Dendritic cell treated with granulocyte-macrophage colony-stimulating factor and Interleukin-4, amounts not matched to agents 40 ng/mL and 50 ng/mL, for 4 days (primary cell): ENCODE measurements around the gene CFAP53.
"Not testable (repeated sequence)": the region's sequence is repeated elsewhere in the genome, so short reads cannot be mapped to it uniquely, and the experiment has no call there.

ENCODE experiments used
- H3K27ac Mint-ChIP-seq: one replicate; pipeline ENCODE4 v1.8.0; 2022; ENCODE audit warnings: mild to moderate bottlenecking, mixed read lengths
- H3K27me3 Mint-ChIP-seq: one replicate; pipeline ENCODE4 v1.8.0; 2022; ENCODE audit warnings: mild to moderate bottlenecking, mixed read lengths
- H3K36me3 Mint-ChIP-seq: one replicate; pipeline ENCODE4 v1.8.0; 2022; ENCODE audit warnings: low read depth, mixed read lengths
- H3K4me1 Mint-ChIP-seq: one replicate; pipeline ENCODE4 v1.8.0; 2022; ENCODE audit warnings: low read depth, mixed read lengths
- H3K4me3 Mint-ChIP-seq: one replicate; pipeline ENCODE4 v1.8.0; 2022; ENCODE audit warnings: mild to moderate bottlenecking, moderate library complexity, mixed read lengths
- H3K9me3 Mint-ChIP-seq: one replicate; pipeline ENCODE4 v1.8.0; 2022; ENCODE audit warnings: mixed read lengths
- intact Hi-C: fragments of 100-400 bp; cut with micrococcal nuclease; formaldehyde crosslinking; loops from one replicate; pipeline ENCODE4 v1.15.0; 2022

The CFAP53 gene

DNA sequence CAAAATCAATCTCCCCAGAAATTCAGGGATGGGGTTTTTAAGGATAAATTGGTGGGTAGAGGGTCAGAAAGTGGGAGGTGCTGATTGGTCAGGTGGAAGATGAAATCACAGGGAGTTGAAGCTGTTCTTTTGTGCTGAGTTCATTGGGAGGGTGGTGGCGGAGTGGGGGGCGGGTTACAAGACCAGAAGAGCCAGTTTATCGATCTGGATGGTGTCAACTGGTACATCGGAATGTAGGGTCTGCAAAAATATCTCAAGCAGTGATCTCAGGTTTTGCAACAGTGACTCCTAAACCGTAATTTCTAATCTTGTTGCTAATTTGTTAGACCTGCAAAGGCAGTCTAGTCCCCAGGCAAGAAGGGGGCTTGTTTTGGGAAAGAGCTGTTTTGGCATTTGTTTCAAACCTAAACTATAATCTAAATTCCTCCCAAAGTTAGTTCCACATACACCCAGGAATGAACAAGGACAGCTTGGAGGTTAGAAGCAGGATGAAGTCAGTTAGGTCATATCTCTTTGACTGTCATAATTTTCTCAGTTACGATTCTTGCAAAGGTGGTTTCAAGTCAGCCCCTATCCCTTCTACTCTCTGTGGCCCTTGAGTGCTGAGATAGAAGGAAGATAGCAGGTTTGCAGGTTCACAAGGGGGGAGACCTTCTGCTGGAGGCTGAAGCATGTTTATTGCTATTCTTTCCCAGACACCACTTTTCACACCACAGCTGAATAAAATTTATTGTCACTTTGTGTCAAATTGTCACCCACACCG lies 33.5 kb upstream of the CFAP53 start:
- intact Hi-C loops = no loop called here

GRCh38 chr18:50298443-50299284 lies 32.4 kb upstream of the CFAP53 start:
- H3K4me1 Mint-ChIP-seq = peaks cover 14% of the 10 kb centered on the region
- H3K27me3 Mint-ChIP-seq = peaks cover 32% of the 10 kb centered on the region
- no peaks in the 10 kb centered on the region for H3K9me3 Mint-ChIP-seq
- H3K27ac Mint-ChIP-seq = peak overlapping the region; percentile 81
- no peak overlapping the region for H3K4me3 Mint-ChIP-seq
- no peaks in the 10 kb centered on the region for H3K36me3 Mint-ChIP-seq
- intact Hi-C loops = loop anchor here (1.0 kb wide), 1 partner anchor 9 kb away; no protein-coding TSS in a partner anchor

More for the DNA sequence above, 33.5 kb upstream of the CFAP53 start:
- Mint-ChIP-seq H3K36me3 (no peaks in the 10 kb centered on the region), H3K9me3 (no peaks in the 10 kb centered on the region), H3K27ac (no peak overlapping the region), H3K27me3 (peaks cover 36% of the 10 kb centered on the region), H3K4me3 (no peak overlapping the region), H3K4me1 (peaks cover 14% of the 10 kb centered on the region)

DNA sequence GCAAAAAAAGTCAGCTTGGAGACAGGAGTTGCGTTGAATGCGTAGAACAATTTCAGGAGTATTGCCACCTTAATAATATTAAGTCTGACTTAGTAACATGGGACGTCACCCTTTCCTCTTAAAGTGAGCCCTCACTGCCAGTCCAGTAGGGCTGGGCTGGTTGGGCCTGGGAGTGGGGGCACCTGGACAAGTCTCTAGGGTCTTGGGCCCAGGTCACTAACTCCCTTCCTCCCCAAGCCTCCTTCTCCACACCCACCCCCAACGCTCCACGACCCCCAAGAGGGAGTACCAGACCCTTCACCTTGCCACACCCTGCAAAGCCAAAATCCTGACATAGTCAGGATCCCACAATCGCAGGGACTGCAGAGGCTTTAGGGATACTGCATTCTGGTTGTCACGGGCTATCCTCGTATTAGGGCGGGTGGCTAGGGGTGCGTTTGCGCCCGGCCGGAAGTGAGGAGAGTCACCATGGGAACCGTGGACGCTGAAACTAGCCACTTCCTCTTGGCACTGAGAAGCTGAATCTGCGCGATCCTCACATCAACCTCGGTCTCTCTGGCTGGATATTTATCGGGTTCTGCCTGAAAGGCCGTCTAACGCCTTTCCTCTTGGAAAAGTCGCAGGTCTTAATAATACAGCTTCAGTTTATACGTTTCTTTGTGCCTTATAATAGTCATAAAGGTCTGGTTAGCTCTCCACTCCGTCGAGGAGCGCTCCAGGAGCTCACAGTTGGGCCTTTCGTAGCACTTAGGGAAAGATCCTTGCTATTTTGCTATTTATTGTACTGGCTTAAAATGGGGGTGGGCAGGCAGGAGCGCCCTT lies 31.5 kb upstream of the CFAP53 start:
- Mint-ChIP-seq H3K27me3 (peaks cover 29% of the 10 kb centered on the region), H3K4me1 (peaks cover 14% of the 10 kb centered on the region), H3K36me3 (no peaks in the 10 kb centered on the region), H3K9me3 (no peaks in the 10 kb centered on the region), H3K27ac (peak overlapping the region; percentile 81), H3K4me3 (peak overlapping the region; percentile 55)
- intact Hi-C loops = loop anchor here (1.0 kb wide), 2 partner anchors 9 to 10 kb away; no protein-coding TSS in a partner anchor

GRCh38 chr18:50293039-50293438 lies 26.7 kb upstream of the CFAP53 start:
- Mint-ChIP-seq H3K4me1 (peaks cover 22% of the 10 kb centered on the region), H3K36me3 (no peaks in the 10 kb centered on the region), H3K4me3 (no peak overlapping the region), H3K27ac (no peak overlapping the region), H3K27me3 (peaks cover 2% of the 10 kb centered on the region), H3K9me3 (no peaks in the 10 kb centered on the region)
- intact Hi-C loops = no loop called here

DNA sequence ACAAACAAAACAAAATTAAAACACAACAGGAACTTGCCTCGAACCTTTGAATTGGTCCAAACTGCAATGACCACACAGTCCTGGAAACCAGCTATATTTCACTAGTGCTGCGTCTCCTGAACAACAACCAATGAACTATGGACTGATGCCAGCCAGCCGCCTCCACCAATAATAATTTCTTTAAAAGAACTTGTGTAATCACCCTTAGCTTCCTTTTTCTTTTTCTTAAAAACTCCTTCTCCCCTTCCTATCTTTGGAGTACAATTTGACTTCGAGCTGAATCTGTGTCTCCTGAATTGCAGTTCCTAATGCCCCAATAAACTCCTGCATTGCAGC lies 22.8 kb upstream of the CFAP53 start:
- no peaks in the 10 kb centered on the region for H3K9me3 Mint-ChIP-seq
- H3K36me3 Mint-ChIP-seq = peaks cover 37% of the 10 kb centered on the region
- intact Hi-C loops = loop anchor here (10.0 kb wide), 2 partner anchors 474 to 794 kb away; partner anchors contain the start of genes ACAA2 and RPL17
- H3K27me3 Mint-ChIP-seq = no peaks in the 10 kb centered on the region
- peak overlapping the region; percentile 75 for H3K27ac Mint-ChIP-seq
- H3K4me3 Mint-ChIP-seq = peak overlapping the region; percentile 49
- H3K4me1 Mint-ChIP-seq = peaks cover 40% of the 10 kb centered on the region

- not testable (repeated sequence) for H3K9me3 Mint-ChIP-seq, H3K27me3 Mint-ChIP-seq
- Mint-ChIP-seq H3K36me3 (peaks cover 43% of the 10 kb centered on the region), H3K27ac (peak overlapping the region; percentile 90), H3K4me1 (peaks cover 44% of the 10 kb centered on the region), H3K4me3 (peak overlapping the region; percentile 92)
- intact Hi-C loops = loop anchor here (1.0 to 10.0 kb wide), 3 partner anchors 9 to 794 kb away; partner anchors contain the start of genes ACAA2 and RPL17
These were observed 22.2 kb upstream of the CFAP53 start for GRCh38 chr18:50288348-50289107.

- Mint-ChIP-seq H3K36me3 (peaks cover 51% of the 10 kb centered on the region), H3K27me3 (no peaks in the 10 kb centered on the region)
These were observed 21.4 kb upstream of the CFAP53 start, which contains the start of gene CXXC1 for GRCh38 chr18:50287441-50288347. CXXC1 (minus strand) TSS chr18:50287692; CDS start chr18:50287589, 103 bp downstream.

DNA sequence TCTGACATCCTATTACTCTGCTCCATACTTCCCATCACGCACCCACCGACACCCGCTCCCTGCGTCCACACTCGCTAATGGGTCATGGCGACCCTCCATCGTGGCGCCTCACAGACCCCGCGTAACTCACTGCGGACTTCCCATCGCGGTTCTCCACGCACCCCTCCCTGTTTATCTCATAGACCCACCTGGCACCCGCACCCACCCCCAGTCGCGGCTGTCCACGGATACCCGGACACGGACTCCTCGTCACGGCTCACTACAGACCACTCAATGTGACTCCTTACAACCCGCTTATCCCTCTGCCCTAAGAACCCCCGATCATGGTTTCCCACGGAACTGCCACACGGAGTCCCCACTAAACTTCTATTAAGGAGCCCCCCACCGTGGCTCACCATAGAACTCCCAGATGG lies 20.7 kb upstream of the CFAP53 start:
- Mint-ChIP-seq H3K27ac (peak overlapping the region; percentile 90), H3K4me1 (peaks cover 56% of the 10 kb centered on the region), H3K4me3 (peak overlapping the region; percentile 92), H3K27me3 (no peaks in the 10 kb centered on the region), H3K36me3 (peaks cover 57% of the 10 kb centered on the region), H3K9me3 (no peaks in the 10 kb centered on the region)
- intact Hi-C loops = loop anchor here (1.0 to 10.0 kb wide), 3 partner anchors 21 to 792 kb away; partner anchors contain the start of genes ACAA2, CFAP53 and RPL17

More at GRCh38 chr18:50287441-50288347, 21.4 kb upstream of the CFAP53 start, which contains the start of gene CXXC1:
- Mint-ChIP-seq H3K9me3 (no peaks in the 10 kb centered on the region), H3K4me1 (peaks cover 49% of the 10 kb centered on the region), H3K27ac (peak within 1 kb of the TSS; percentile 90), H3K4me3 (peak within 1 kb of the TSS; percentile 92)
- intact Hi-C loops = loop anchor here (1.0 to 10.0 kb wide), 4 partner anchors 10 to 793 kb away; partner anchors contain the start of genes ACAA2, CFAP53 and RPL17

GRCh38 chr18:50286391-50287027 lies 20.2 kb upstream of the CFAP53 start:
- no peaks in the 10 kb centered on the region for H3K9me3 Mint-ChIP-seq
- intact Hi-C loops = loop anchor here (1.0 to 10.0 kb wide), 3 partner anchors 20 to 792 kb away; partner anchors contain the start of genes ACAA2, CFAP53 and RPL17
- peaks cover 61% of the 10 kb centered on the region for H3K4me1 Mint-ChIP-seq
- H3K36me3 Mint-ChIP-seq = peaks cover 63% of the 10 kb centered on the region
- H3K4me3 Mint-ChIP-seq = peak overlapping the region; percentile 92
- H3K27ac Mint-ChIP-seq = peak overlapping the region; percentile 90
- H3K27me3 Mint-ChIP-seq = no peaks in the 10 kb centered on the region

DNA sequence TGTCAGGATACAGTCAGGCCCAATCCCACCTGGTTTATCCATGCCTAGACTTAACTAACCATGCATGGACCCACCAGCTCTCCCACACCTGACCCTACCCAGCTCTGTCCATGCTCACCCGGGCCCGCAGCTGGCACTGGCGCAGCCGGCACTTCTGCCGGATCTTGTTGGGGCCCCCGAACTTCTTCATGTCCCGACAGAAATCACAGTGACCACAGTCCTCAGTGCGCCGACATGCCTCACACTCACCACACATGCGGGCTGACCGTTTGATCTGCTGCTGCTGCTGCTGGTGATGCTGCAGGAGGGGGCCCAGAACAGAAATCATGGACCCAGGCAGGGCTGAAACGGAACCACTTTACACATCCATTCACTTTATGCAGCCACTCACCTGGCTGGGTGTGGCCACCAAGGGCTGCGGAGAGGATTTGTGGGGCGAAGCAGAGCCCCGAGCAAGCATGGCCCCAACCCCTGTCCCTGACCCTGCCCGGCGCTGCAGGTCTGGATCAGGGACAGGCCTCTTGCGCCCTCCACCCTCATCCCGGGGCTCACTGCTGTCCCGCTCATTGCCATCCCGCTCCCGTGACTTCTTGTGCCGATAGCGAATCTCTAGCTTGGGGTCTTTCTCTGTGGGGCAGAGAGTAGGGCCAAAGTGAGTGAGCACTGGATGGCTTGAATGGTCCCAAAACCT lies 19.5 kb upstream of the CFAP53 start:
- Mint-ChIP-seq H3K27ac (no peak overlapping the region), H3K27me3 (no peaks in the 10 kb centered on the region), H3K4me1 (peaks cover 64% of the 10 kb centered on the region), H3K4me3 (peak overlapping the region; percentile 92), H3K9me3 (no peaks in the 10 kb centered on the region), H3K36me3 (peaks cover 70% of the 10 kb centered on the region)
- intact Hi-C loops = loop anchor here (10.0 kb wide), 2 partner anchors 471 to 791 kb away; partner anchors contain the start of genes ACAA2 and RPL17

DNA sequence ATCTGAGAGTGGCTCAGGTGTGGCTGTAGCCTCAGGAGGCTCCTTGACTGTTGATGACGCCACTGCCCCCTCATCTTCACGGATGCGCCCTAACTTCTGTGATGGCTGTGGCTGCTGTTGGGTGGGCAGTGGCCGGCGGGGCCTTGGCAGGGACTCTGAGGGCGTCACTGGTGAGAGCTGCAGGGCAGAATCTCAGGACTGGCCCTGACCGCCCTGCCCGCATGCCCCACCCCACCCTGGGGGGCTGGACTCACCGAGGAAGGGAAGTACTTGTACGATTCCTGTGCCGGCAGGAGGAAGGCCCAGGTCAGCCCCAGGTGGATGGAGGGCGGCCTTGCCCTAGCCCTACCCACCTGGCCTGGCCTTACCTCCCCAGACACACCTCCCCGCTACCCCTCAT lies 18.8 kb upstream of the CFAP53 start:
- H3K4me3 Mint-ChIP-seq = no peak overlapping the region
- H3K36me3 Mint-ChIP-seq = peaks cover 77% of the 10 kb centered on the region
- H3K4me1 Mint-ChIP-seq = peaks cover 71% of the 10 kb centered on the region
- no peaks in the 10 kb centered on the region for H3K9me3 Mint-ChIP-seq
- no peaks in the 10 kb centered on the region for H3K27me3 Mint-ChIP-seq
- intact Hi-C loops = loop anchor here (10.0 kb wide), 2 partner anchors 470 to 790 kb away; partner anchors contain the start of genes ACAA2 and RPL17
- peak overlapping the region; percentile 35 for H3K27ac Mint-ChIP-seq
